NAMALWA (cell line): ENCODE data around the gene EFR3B.
"Not testable (repeated sequence)": the region's sequence is repeated elsewhere in the genome, so short reads cannot be mapped to it uniquely, and the experiment has no call there.

ENCODE experiments used
- DNase-seq: peaks from one replicate; pipeline ENCODE4 v3.0.0-alpha.2; 2015; ENCODE audit warnings: low spot score

The EFR3B gene

DNA sequence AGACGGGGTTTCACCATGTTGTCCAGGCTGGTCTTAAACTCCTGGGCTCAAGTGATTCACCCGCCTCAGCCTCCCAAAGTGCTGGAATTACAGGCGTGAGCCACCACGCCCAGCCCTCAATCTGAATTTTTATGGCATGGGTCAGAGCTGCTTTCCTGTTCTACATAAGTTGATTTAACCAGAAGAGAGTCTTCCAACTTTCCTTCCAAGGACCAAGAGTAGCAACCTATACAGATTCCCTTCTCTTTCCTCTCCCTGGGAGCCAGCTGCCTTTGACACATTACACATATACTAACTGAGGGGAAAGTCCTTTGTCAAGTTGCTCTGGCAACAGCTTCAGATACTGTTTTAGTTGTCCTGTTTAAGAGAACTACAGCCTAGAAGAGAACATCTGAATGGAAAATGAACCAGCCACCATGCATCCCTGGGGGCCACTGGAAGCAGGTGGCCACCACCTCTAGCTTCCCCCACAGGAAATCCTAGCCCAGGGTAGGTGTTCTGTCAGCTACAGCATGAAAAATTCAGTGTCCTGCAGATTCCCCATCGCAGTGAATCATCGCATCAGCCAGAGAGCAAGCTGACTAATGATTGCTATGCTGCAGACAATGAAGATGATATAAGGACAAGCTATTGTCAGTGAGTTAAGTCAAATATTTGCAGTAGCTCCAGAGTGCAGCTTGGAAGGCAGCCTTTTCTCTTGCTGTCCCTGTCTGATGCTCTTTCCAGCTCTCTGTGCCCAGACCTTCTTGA is 63.6 kb downstream of the EFR3B start:
- DNase-seq = no peak

- DNase-seq = no peak
These were observed 67.9 kb downstream of the EFR3B start for GRCh38 chr2:25109822-25110221.

DNA sequence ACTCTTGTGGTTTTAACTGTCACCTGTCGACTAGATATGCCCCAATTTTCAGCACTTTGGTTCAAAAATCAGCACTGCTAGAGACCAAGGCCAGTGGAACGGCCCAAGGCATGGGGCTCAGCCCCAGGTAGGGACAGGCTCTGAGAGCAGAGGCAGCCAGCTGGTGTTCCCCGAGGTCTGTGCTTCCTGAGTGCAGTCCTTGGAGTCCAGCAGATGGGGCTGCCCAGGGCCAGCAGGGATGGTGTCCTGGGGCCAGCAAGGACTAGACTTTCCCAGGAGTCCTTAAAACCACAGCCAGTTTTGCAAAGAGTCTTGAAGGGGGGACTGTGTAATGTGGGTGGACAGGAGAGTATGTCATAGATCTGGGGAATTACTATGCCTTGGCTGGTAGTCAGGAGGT is 70.2 kb downstream of the EFR3B start:
- DNase-seq = no peak

- no peak for DNase-seq
These were observed 73.5 kb downstream of the EFR3B start for GRCh38 chr2:25115249-25115883.

- DNase-seq = no peak
These were observed 74.0 kb downstream of the EFR3B start for GRCh38 chr2:25115902-25116301.

GRCh38 chr2:25116956-25117355 is 75.1 kb downstream of the EFR3B start:
- no peak for DNase-seq

DNA sequence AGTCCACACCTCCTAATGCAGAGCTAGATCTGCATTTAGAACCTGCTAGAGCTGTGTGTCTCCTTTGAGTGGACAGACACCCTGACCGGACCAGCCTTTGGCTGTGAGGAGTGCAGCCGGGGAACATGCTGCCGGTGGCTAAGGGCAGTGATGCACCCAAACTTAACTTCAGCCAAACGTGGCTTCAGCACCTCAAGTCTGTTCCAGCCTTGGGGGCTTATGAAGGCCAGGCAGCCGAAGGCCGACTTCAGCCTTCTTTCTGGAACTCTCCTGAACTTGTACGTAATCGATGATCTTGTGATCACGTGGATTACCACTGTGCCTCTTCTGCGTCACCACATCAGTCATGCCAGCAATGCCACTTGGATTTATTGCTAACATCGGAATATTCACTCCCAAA is 77.4 kb downstream of the EFR3B start:
- no peak for DNase-seq

- DNase-seq = no peak
These were observed 80.5 kb downstream of the EFR3B start for GRCh38 chr2:25122367-25122766.

DNA sequence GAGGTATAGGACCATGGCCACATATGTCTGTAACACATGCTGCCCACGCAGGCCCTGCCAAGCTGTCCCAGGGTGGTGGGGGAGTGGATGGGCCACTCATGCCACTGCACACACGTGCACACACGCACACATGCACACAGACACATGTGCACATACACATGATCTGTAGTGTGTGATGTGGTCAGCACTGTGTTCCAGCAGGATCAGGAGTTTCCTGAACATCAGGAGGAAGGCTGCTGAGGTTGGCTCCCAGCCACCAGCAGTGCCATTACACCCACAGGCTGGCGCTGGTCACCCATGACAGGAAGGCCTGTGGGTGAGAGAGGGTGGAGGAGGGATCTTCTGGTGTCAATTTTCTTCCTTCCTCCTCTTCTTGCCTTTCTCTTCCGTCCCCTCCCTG is 81.8 kb downstream of the EFR3B start:
- no peak for DNase-seq

DNA sequence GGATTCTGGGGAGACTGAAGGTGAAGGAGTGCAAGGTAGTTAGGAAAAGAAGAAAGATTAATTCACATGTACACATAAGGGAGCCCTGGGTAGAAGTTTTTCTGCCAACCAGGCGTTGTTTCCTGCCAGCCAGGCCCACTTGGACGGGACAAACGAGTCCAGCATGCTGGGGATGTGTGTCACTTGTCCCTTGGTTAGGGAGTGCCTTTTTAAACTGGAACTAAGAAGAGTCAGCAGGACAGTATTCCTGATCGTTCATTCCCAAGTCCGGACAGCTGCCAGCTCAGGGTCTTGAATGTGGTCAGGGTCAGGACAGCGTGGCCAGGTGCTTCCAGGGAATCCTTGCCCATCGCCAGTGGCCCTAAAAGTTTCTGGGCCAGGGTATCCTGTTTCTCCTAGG is 83.3 kb downstream of the EFR3B start:
- no peak for DNase-seq

DNA sequence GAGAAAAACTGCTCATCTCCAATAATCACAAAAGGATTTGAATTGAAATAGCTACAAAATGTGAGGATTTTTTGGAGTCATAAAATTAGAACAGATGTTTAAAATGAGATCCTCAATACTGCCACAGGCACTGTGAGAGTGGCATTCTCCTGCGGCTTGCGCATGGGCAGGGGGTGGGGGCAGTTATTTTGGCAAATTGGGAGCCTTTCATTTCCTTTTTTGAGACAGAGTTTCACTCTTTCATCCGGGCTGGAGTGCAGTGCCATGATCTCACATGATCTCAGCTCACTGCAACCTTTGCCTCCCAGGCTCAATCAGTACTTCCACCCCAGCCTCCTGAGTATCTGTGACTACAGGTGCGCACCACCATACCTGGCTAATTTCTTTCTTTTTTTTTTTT is 84.1 kb downstream of the EFR3B start:
- DNase-seq = no peak

- DNase-seq = not testable (repeated sequence)
These were observed 85.2 kb downstream of the EFR3B start for GRCh38 chr2:25127071-25127470.

DNA sequence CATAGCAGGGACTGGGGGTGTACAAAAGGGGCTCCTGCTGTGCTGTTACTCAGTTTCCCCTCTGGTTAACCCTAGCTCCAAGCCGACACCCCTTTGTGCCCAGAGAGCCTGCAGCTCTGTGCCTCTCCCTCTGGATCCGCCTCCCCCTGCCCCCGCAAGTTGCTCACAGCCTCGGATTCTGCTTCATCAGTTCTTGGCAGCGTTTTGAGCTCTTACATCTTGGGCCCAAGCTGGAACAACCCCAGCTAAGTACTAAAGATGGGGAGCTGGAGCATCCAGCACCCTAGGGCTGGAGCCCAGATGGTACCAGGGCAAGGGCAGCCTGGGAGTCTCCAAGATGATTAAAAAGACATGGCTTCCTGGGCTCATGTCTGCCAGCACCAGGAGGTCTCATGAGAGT is 85.8 kb downstream of the EFR3B start:
- no peak for DNase-seq

DNA sequence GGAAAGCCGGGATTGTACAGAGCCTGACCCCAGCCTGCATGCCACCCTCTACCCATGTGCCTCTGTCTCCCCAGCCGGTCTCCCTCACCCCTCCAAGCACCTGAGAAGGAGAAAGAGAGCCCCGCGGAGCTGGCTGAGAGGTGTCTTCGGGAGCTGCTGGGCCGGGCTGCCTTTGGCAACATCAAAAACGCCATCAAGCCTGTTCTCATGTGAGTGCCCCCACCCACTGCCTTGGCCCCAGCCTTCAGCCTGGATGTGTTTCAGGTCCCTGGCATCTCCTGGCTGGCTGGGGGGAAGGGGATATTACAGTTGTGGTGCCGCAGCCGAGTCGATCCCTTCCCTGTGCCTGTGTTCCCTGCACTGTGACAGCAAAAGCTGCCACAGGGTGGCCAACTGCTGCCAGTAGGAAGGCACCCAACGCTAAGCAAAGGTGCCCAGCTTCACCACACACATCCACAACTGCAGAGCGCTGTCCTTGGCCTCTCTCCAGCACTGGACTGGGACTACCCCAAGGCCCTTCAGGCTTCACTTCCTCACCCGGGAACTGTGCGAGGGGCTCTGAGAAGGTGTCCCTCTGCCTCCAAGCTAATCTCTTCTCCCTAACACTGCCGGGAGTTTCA is 88.1 kb downstream of the EFR3B start:
- no peak for DNase-seq

- DNase-seq = no peak
These were observed 89.3 kb downstream of the EFR3B start for GRCh38 chr2:25131253-25131566.

- no peak for DNase-seq
These were observed 89.9 kb downstream of the EFR3B start for GRCh38 chr2:25131567-25132298.

DNA sequence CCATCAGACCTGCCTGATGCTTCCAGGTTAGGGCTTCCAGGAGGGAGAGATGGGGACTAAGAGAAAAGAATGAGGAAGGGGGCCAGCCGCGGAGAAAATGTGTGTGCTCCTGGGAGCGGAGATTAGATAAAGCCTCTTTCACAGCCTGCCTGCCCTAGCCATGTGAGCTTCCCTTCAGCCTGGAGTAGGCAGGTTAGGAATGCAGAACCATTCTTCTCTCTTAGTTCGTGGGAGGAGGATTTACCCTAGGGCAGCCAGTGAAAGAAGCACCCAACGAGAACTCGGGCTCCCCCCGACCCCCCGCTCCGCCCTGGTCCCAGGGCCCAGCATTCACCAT is 90.4 kb downstream of the EFR3B start:
- DNase-seq = no peak

GRCh38 chr2:25132693-25133092 is 90.8 kb downstream of the EFR3B start:
- no peak for DNase-seq

DNA sequence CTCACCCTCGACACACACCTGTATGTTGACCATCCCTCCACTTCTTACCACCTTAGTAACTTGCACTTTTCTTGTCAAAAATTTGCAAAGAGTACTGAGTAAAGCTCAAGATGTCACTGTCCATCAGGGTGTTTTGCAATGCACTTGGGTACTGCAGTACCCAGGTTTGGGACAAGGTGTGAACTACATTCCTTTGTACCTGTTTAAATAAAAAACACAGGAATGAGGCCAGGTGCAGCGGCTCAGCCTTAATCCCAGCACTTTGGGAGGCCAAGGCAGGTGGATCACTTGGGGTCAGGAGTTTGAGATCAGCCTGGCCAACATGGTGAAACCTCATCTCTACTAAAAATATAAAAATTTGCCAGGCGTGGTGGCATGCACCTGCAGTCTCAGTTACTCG is 98.7 kb downstream of the EFR3B start:
- not testable (repeated sequence) for DNase-seq

DNA sequence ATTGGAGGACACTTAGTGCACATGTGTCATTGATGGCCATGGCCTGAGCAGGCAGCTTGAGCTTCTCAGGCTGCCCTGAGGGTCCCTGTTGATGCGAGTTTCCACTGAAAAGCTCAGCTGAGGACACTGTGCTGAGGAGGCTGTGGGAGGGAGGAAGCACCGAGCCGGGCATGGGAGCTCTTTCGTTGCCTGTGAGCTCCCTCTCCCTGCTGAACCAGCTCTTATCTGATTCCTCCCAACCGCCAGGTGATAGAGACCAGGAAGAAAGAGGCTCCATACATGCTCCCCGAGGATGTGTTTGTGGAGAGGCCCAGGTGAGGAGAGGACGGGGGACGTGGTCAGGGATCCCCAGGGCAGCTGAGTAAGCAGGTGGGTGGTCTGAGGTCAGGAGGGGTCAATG is 99.2 kb downstream of the EFR3B start:
- no peak for DNase-seq

- DNase-seq = no peak
These were observed 103.9 kb downstream of the EFR3B start for GRCh38 chr2:25145803-25146202.

- DNase-seq = no peak
These were observed 105.0 kb downstream of the EFR3B start for GRCh38 chr2:25146896-25147295.

GRCh38 chr2:25149646-25150045 is 107.8 kb downstream of the EFR3B start:
- no peak for DNase-seq
